Measurements from ENCODE around the gene IRF3. TPM values are rescaled to one million over a fixed set of nuclear protein-coding genes. Genes with fewer than 3 reads are reported as not detected.

IRF3 gene
- total and polyA plus RNA-seq, 7 donors = 28.2 to 125 (median 50.9) TPM

DNA sequence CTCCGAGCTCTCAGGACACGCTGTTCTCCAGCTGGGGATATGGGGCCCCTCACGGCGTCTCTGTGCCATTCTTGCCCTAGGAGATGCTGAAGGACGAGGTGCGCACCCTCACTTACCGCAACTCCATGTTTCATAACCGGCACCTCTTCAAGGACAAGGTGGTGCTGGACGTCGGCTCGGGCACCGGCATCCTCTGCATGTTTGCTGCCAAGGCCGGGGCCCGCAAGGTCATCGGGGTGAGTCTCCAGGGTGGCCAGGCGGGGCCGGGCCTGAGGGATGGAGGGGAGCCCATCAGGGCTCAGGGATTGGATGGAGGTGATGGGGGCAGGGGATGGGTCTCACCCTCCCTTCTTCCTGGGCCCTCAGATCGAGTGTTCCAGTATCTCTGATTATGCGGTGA lies 16.2 kb upstream of the IRF3 start:
- no peak for DNase-seq
- WGBS, 2 donors = 93 to 94% methylated on average over 19 of the region's 19 CpGs

DNA sequence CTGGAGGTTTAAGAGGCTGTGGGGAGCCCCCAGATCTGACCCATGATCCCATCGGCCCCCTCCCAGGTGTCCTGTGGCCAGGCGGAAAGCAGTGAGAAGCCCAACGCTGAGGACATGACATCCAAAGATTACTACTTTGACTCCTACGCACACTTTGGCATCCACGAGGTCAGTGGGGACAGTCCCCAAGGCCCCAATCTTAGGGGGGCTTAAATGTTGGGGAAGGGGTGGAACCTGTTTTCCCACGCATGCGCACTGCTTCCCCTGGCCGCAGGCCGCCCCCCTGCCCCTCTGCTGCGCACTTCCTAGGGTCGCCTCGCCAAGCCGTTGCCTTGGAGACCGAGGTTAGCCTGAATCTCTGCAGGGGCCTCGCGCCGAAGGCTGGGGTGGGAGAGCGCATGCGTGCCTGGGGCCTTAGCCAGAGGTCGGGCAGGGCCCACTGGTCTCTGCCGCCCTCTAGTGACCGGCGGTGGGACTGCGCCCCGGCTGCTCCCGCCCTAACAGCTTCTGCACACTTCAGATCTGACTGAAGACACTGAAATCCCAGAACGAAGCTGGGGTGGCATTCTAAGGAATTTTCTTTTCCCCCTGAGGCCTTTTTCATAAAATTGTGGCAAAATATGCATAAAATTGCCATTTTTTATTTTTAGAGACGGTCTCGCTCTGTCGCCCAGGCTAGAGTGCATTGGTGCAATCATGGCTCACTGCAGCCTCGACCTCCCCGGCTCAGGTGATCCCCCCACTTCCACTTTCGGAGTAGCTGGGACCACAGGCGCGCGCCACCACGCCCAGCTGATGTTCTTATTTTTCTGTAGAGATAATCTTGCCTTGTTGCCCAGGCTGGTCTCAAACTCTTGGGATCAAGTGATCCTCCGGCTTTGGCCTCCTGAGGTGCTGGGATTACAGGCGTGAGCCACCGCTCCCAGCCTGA lies 15.0 kb upstream of the IRF3 start:
- WGBS, 2 donors = 37% methylated on average over 40 of the region's 40 CpGs
- Histone ChIP-seq H3K36me3 (peaks cover 20 to 49% (median 32%) of the 10 kb centered on the region in 4 donors), H3K4me1 (peaks cover 0 to 46% (median 44%) of the 10 kb centered on the region in 4 donors), H3K4me3 (peak overlapping the region in 3 of 4 donors; percentile 1 to 32 (median 30)), H3K9me3 (no peaks in the 10 kb centered on the region), H3K27ac (peak overlapping the region; percentile 61 to 92 (median 72)), H3K27me3 (no peaks in the 10 kb centered on the region)
- intact Hi-C loops (cut with DNase I) = no loop called here
- DNase-seq = peak; percentile 94
- TF ChIP-seq EP300 (IDR thresholded peaks at IDR 0.05) = no peak
- no peak for TF ChIP-seq POLR2A (IDR thresholded peaks at IDR 0.05)
- TF ChIP-seq, protein P1, sequence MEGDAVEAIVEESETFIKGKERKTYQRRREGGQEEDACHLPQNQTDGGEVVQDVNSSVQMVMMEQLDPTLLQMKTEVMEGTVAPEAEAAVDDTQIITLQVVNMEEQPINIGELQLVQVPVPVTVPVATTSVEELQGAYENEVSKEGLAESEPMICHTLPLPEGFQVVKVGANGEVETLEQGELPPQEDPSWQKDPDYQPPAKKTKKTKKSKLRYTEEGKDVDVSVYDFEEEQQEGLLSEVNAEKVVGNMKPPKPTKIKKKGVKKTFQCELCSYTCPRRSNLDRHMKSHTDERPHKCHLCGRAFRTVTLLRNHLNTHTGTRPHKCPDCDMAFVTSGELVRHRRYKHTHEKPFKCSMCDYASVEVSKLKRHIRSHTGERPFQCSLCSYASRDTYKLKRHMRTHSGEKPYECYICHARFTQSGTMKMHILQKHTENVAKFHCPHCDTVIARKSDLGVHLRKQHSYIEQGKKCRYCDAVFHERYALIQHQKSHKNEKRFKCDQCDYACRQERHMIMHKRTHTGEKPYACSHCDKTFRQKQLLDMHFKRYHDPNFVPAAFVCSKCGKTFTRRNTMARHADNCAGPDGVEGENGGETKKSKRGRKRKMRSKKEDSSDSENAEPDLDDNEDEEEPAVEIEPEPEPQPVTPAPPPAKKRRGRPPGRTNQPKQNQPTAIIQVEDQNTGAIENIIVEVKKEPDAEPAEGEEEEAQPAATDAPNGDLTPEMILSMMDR (IDR thresholded peaks at IDR 0.05) = peak; percentile 92 to 100 (median 98)
- TF ChIP-seq POLR2AphosphoS5 (IDR thresholded peaks at IDR 0.05) = peak in 1 of 4 donors; percentile 21

More for the DNA sequence above, 16.2 kb upstream of the IRF3 start:
- Histone ChIP-seq H3K4me3 (no peak overlapping the region), H3K27me3 (no peaks in the 10 kb centered on the region), H3K27ac (no peak overlapping the region), H3K9me3 (no peaks in the 10 kb centered on the region), H3K4me1 (peaks cover 0 to 41% (median 38%) of the 10 kb centered on the region in 4 donors), H3K36me3 (peaks cover 20 to 60% (median 44%) of the 10 kb centered on the region in 4 donors)
- TF ChIP-seq POLR2A (IDR thresholded peaks at IDR 0.05) (no peak), EP300 (IDR thresholded peaks at IDR 0.05) (no peak), POLR2AphosphoS5 (IDR thresholded peaks at IDR 0.05) (no peak)
- TF ChIP-seq, protein P1 (IDR thresholded peaks at IDR 0.05) = no peak
- intact Hi-C loops (cut with DNase I) = no loop called here

DNA sequence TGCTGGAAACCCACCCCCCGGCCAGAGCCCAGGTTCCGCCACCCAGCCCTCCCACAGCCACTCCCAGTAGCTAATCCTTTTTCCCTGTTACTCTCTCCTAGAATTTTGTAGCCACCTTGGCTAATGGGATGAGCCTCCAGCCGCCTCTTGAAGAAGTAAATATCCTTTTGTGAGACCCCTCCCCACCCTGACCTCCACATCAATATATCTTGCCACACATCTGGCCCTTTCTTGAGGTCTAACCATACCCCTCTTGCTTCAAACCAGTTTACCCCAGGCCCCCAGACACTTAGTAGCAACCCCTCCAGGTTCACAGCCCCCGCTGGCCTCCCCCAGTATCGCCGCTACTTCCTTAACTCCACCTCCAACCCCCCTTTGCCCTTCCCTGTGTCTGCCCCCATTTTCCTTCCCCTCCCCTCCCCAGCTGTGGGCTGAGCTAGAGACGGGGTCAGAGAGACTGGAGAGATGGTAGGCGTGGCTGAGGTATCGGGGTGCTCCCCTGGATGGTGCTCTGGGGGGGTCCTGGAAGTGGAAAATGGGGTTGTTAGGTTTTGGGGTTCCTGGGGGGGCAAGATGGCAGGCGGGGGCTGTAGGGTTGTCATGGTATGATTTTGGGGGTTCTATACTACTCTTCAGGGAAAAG lies 14.2 kb upstream of the IRF3 start:
- peak overlapping the region in 1 of 4 donors; percentile 32 for H3K4me3 ChIP-seq
- H3K27me3 ChIP-seq = no peaks in the 10 kb centered on the region
- peaks cover 16 to 41% (median 25%) of the 10 kb centered on the region in 4 donors for H3K36me3 ChIP-seq
- intact Hi-C loops (cut with DNase I) = loop anchor here (5.0 kb wide), 2 partner anchors 88 to 183 kb away; partner anchors contain the start of genes PRR12 and RPS11
- H3K27ac ChIP-seq = peak overlapping the region; percentile 61 to 92 (median 84)
- no peak for TF ChIP-seq EP300 (IDR thresholded peaks at IDR 0.05)
- no peak for TF ChIP-seq POLR2AphosphoS5 (IDR thresholded peaks at IDR 0.05)
- TF ChIP-seq, protein P1 (IDR thresholded peaks at IDR 0.05) = no peak
- no peak for TF ChIP-seq POLR2A (IDR thresholded peaks at IDR 0.05)
- WGBS, 2 donors = 69 to 74% methylated on average over 10 of the region's 10 CpGs
- peaks cover 0 to 50% (median 46%) of the 10 kb centered on the region in 4 donors for H3K4me1 ChIP-seq
- DNase-seq = no peak
- H3K9me3 ChIP-seq = no peaks in the 10 kb centered on the region

DNA sequence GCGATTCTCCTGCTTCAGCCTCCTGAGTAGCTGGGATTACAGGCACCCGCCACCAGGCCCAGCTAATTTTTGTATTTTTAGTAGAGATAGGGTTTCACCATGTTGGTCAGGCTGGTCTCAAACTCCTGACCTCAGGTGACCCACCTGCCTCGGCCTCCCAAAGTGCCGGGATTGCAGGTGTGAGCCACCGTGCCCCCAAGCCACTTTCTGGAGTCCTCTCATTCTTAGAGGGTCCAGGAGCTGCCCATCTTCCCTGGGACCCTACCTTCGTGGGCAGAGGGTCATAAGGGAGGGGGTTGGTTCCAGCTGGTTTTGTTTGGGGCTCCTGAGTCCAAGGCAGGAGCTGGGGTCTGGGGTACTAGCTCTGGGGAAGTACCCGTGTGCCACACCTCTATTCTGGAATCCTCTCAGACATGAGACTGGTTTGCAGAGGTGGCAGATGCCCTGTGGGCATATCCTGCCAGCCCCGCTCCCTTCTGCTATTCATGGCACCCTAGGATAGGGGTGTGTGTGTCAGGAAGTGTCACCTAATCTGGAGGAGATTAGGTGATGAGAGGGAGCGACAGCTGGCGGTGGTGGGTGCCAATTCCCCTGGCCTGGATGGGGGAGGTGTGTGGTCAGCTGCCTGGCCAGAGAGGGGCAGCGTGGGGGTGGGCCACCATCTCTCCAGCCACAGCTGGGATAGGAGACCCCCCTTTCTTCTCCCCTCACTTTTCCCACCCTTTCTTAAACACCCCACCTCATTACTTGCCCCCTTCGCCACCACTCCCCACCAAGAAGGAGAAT lies 13.5 kb upstream of the IRF3 start:
- peak overlapping the region; percentile 91 to 95 (median 93) for H3K27ac ChIP-seq
- no peak for DNase-seq
- H3K9me3 ChIP-seq = no peaks in the 10 kb centered on the region
- WGBS, 2 donors = 57 to 65% methylated on average over 12 of the region's 12 CpGs
- TF ChIP-seq POLR2A (IDR thresholded peaks at IDR 0.05) (no peak), EP300 (IDR thresholded peaks at IDR 0.05) (no peak), POLR2AphosphoS5 (IDR thresholded peaks at IDR 0.05) (no peak)
- TF ChIP-seq, protein P1 (IDR thresholded peaks at IDR 0.05) = no peak
- peaks cover 0 to 50% (median 46%) of the 10 kb centered on the region in 4 donors for H3K4me1 ChIP-seq
- intact Hi-C loops (cut with DNase I) = loop anchor here (5.0 kb wide), 2 partner anchors 87 to 182 kb away; partner anchors contain the start of genes PRR12 and RPS11
- peaks cover 9 to 34% (median 18%) of the 10 kb centered on the region in 4 donors for H3K36me3 ChIP-seq
- no peaks in the 10 kb centered on the region for H3K27me3 ChIP-seq
- H3K4me3 ChIP-seq = no peak overlapping the region

Measured in sigmoid colon (tissue), 7 donors.